ENCODE results near the gene PSTPIP1. TPM values are rescaled to one million over a fixed set of nuclear protein-coding genes. Genes with fewer than 3 reads are reported as not detected.

PSTPIP1 gene
- total RNA-seq, 1 experiment from 2014 or later = 1.5 TPM

GRCh38 chr15:77034695-77035489, 40.0 kb downstream of the PSTPIP1 start:
- TF ChIP-seq ZNF121 (CRISPR knock-in tag; IDR thresholded peaks at IDR 0.05) (0 out of 2 replicates have a peak, but pooled peaks have one; percentile 22), ZMAT4 (CRISPR knock-in tag; IDR thresholded peaks at IDR 0.05) (no peak), CTCF (IDR thresholded peaks at IDR 0.05) (peak; percentile 71), JAZF1 (CRISPR knock-in tag; IDR thresholded peaks at IDR 0.05) (no peak), EMX1 (CRISPR knock-in tag; IDR thresholded peaks at IDR 0.05) (no peak)
- Mint-ChIP-seq H3K36me3 (peaks cover 33% of the 10 kb centered on the region), H3K9me3 (peaks cover 14% of the 10 kb centered on the region; the same call in 1 of the 2 replicates), H3K4me1 (peaks cover 12% of the 10 kb centered on the region), H3K27me3 (ENCODE audit: low read depth) (peaks cover 3% of the 10 kb centered on the region), H3K4me3 (no peak overlapping the region), H3K27ac (no peak overlapping the region)
- DNase-seq (ENCODE audit: low spot score) (peak; percentile 83), ATAC-seq (peak; percentile 68)
- ChIA-PET CTCF (interaction anchor here (0.6 to 6.3 kb wide), 36 partner anchors 10 to 1114 kb away, joined by 3 to 57 read pairs (median 4); partner anchors contain the start of gene IDH3A), POLR2A (interaction anchor here (1.1 kb wide), 1 partner anchor 62 kb away, joined by 3 read pairs; no protein-coding TSS in a partner anchor)

GRCh38 chr15:77035584-77035983, 40.7 kb downstream of the PSTPIP1 start:
- ChIA-PET POLR2A (no interaction called here), CTCF (interaction anchor here (0.6 to 6.3 kb wide), 34 partner anchors 10 to 1114 kb away, joined by 3 to 57 read pairs (median 4); partner anchors contain the start of gene IDH3A)
- Mint-ChIP-seq H3K4me3 (no peak overlapping the region), H3K27ac (no peak overlapping the region), H3K27me3 (ENCODE audit: low read depth) (peaks cover 3% of the 10 kb centered on the region), H3K9me3 (peaks cover 14% of the 10 kb centered on the region; the same call in 1 of the 2 replicates), H3K4me1 (peaks cover 10% of the 10 kb centered on the region), H3K36me3 (peaks cover 33% of the 10 kb centered on the region)
- DNase-seq (ENCODE audit: low spot score) (no peak), ATAC-seq (no peak)
- TF ChIP-seq ZNF416 (CRISPR knock-in tag; IDR thresholded peaks at IDR 0.05) (no peak), SMAD4 (CRISPR knock-in tag; IDR thresholded peaks at IDR 0.05) (no peak), ZNF671 (CRISPR knock-in tag; IDR thresholded peaks at IDR 0.05) (no peak), ZNF423 (CRISPR knock-in tag; IDR thresholded peaks at IDR 0.05) (no peak), ERG (CRISPR knock-in tag; IDR thresholded peaks at IDR 0.05) (no peak), USF2 (CRISPR knock-in tag; IDR thresholded peaks at IDR 0.05) (no peak), ZSCAN18 (CRISPR knock-in tag; IDR thresholded peaks at IDR 0.05) (no peak), STAT6 (CRISPR knock-in tag; conservative IDR thresholded peaks at IDR 0.05; ENCODE audit: low read depth) (no peak), ESRRA (CRISPR knock-in tag; IDR thresholded peaks at IDR 0.05; ENCODE audit: borderline replicate concordance) (no peak), CDX4 (CRISPR knock-in tag; IDR thresholded peaks at IDR 0.05; ENCODE audit: borderline replicate concordance) (no peak), RORB (CRISPR knock-in tag; IDR thresholded peaks at IDR 0.05) (no peak), NR2C2 (CRISPR knock-in tag; IDR thresholded peaks at IDR 0.05) (no peak)

Measured in WTC11 (cell line).